Hepatocyte (in vitro differentiated cells): ENCODE results near the gene SBF1. TPM values are rescaled to one million over a fixed set of nuclear protein-coding genes. Genes with fewer than 3 reads are reported as not detected.

Source experiments
- DNase-seq: peaks from one replicate; pipeline ENCODE4 v3.0.0-alpha.2; 2016; ENCODE audit warnings: low spot score
- H2AFZ ChIP-seq: fragments of 200-600 bp; sonication (generic); 2 replicates; pipeline ENCODE4 v1.6.0; 2016; ENCODE audit warnings: antibody characterized with exemption, mild to moderate bottlenecking
- H3K27ac ChIP-seq: fragments of 200-600 bp; sonication (generic); 2 replicates; pipeline ENCODE4 v1.5.1; 2016; ENCODE audit warnings: mild to moderate bottlenecking
- H3K27me3 ChIP-seq: fragments of 200-600 bp; sonication (generic); 2 replicates; pipeline ENCODE4 v1.6.1; 2016
- H3K36me3 ChIP-seq: fragments of 200-600 bp; sonication (generic); replicated peaks from 2 replicates; pipeline ENCODE4 v1.5.1; 2016; ENCODE audit warnings: low read depth; ENCODE audit not compliant: insufficient read depth
- H3K4me1 ChIP-seq: fragments of 200-600 bp; sonication (generic); 2 replicates; pipeline ENCODE4 v1.5.1; 2016; ENCODE audit warnings: mild to moderate bottlenecking, moderate library complexity; ENCODE audit not compliant: insufficient read depth
- H3K4me2 ChIP-seq: fragments of 200-600 bp; sonication (generic); 2 replicates; pipeline ENCODE4 v1.6.0; 2016
- H3K4me3 ChIP-seq: fragments of 200-600 bp; sonication (generic); 2 replicates; pipeline ENCODE4 v1.5.1; 2016; ENCODE audit warnings: mild to moderate bottlenecking
- H3K79me2 ChIP-seq: fragments of 200-600 bp; sonication (generic); 2 replicates; pipeline ENCODE4 v1.6.0; 2017; ENCODE audit warnings: mild to moderate bottlenecking
- H3K9me2 ChIP-seq: fragments of 200-600 bp; sonication (generic); replicated peaks from 2 replicates; pipeline ENCODE4 v1.6.0; 2017; ENCODE audit warnings: mild to moderate bottlenecking; ENCODE audit not compliant: insufficient read depth
- H3K9me3 ChIP-seq: fragments of 200-600 bp; sonication (generic); 2 replicates; pipeline ENCODE4 v1.5.1; 2016; ENCODE audit warnings: low read depth, mild to moderate bottlenecking
- H4K20me1 ChIP-seq: fragments of 200-600 bp; sonication (generic); 2 replicates; pipeline ENCODE4 v1.6.0; 2016; ENCODE audit warnings: mild to moderate bottlenecking; ENCODE audit not compliant: insufficient read depth, poor library complexity, severe bottlenecking
- CTCF ChIP-seq: fragments of 200-600 bp; sonication (generic); IDR thresholded peaks from 2 replicates; pipeline ENCODE4 v1.5.1; 2016; ENCODE audit warnings: antibody characterized with exemption, mild to moderate bottlenecking; ENCODE audit not compliant: poor library complexity
- EZH2 ChIP-seq: fragments of 200-600 bp; sonication (generic); IDR thresholded peaks from 2 replicates; pipeline ENCODE4 v1.6.1; 2016; ENCODE audit warnings: antibody characterized with exemption, mild to moderate bottlenecking, borderline replicate concordance
- EZH2phosphoT487 ChIP-seq: fragments of 200-600 bp; sonication (generic); IDR thresholded peaks from one replicate; pipeline ENCODE4 v1.6.1; 2018; ENCODE audit warnings: antibody characterized with exemption, mild to moderate bottlenecking, low read depth, moderate library complexity; ENCODE audit not compliant: unreplicated experiment, severe bottlenecking
- WGBS: methylation state at CpG from one replicate; pipeline ENCODE4 v1.1.6; 2016; ENCODE audit warnings: low lambda C conversion rate; ENCODE audit errors: missing lambda C conversion rate; 5-methylcytosine and 5-hydroxymethylcytosine counted together
- polyA plus RNA-seq: library from polyadenylated mRNA; unstranded; fragments of >200 nt; fragmentation: Nextera tagmentation; extraction: Ambion mirVana; gene quantifications from 2 replicates; pipeline ENCODE4 v1.2.1, GENCODE V29; 2016
- total RNA-seq: library from RNA; depleted of rRNA; stranded (reverse); fragments of >200 nt; gene quantifications from 2 replicates; pipeline ENCODE4 v1.2.3, GENCODE V29; 2014

The SBF1 gene
- total and polyA plus RNA-seq, 2 experiments from 2014 or later, result 34.5 to 49.5 TPM

- no peaks in the 10 kb centered on the region for H3K4me1 ChIP-seq
- no peak for TF ChIP-seq CTCF
- no peak for TF ChIP-seq EZH2
- no peak for TF ChIP-seq EZH2phosphoT487
- WGBS, result 97% methylated on average over 17 of the region's 17 CpGs
- no peak overlapping the region for H3K27ac ChIP-seq
- H3K4me3 ChIP-seq, result no peak overlapping the region
- H3K36me3 ChIP-seq, result no peaks in the 10 kb centered on the region
- no peaks in the 10 kb centered on the region for H3K27me3 ChIP-seq
- no peaks in the 10 kb centered on the region for H3K9me2 ChIP-seq
- H4K20me1 ChIP-seq, result no peaks in the 10 kb centered on the region
- no peaks in the 10 kb centered on the region for H3K9me3 ChIP-seq
- H2AFZ ChIP-seq, result no peak overlapping the region
- H3K79me2 ChIP-seq, result no peaks in the 10 kb centered on the region
- DNase-seq, result no peak
- no peak overlapping the region for H3K4me2 ChIP-seq
These were observed 35.4 kb downstream of the SBF1 start for GRCh38 chr22:50439314-50439870.

- Histone ChIP-seq H3K4me1 (no peaks in the 10 kb centered on the region), H3K4me3 (no peak overlapping the region), H3K4me2 (no peak overlapping the region), H4K20me1 (no peaks in the 10 kb centered on the region), H3K9me3 (no peaks in the 10 kb centered on the region), H3K9me2 (no peaks in the 10 kb centered on the region), H3K36me3 (no peaks in the 10 kb centered on the region), H3K79me2 (no peaks in the 10 kb centered on the region), H3K27me3 (no peaks in the 10 kb centered on the region), H2AFZ (no peak overlapping the region), H3K27ac (no peak overlapping the region)
- no peak for DNase-seq
- TF ChIP-seq EZH2 (no peak), CTCF (no peak), EZH2phosphoT487 (no peak)
- WGBS, result 93% methylated on average over 34 of the region's 34 CpGs
These were observed 36.2 kb downstream of the SBF1 start for GRCh38 chr22:50438305-50439275.

- no peaks in the 10 kb centered on the region for H4K20me1 ChIP-seq
- no peak overlapping the region for H3K27ac ChIP-seq
- WGBS, result 94% methylated on average over 35 of the region's 36 CpGs
- H3K4me2 ChIP-seq, result no peak overlapping the region
- H3K36me3 ChIP-seq, result no peaks in the 10 kb centered on the region
- H3K4me1 ChIP-seq, result no peaks in the 10 kb centered on the region
- H3K9me2 ChIP-seq, result no peaks in the 10 kb centered on the region
- no peak for TF ChIP-seq CTCF
- TF ChIP-seq EZH2, result no peak
- TF ChIP-seq EZH2phosphoT487, result no peak
- H3K27me3 ChIP-seq, result no peaks in the 10 kb centered on the region
- no peak for DNase-seq
- H3K9me3 ChIP-seq, result no peaks in the 10 kb centered on the region
- H2AFZ ChIP-seq, result no peak overlapping the region
- H3K4me3 ChIP-seq, result no peak overlapping the region
- no peaks in the 10 kb centered on the region for H3K79me2 ChIP-seq
These were observed 37.1 kb downstream of the SBF1 start for GRCh38 chr22:50437511-50438304.
